Measurements from ENCODE around the gene FAM149B1. TPM values are rescaled to one million over a fixed set of nuclear protein-coding genes. Genes with fewer than 3 reads are reported as not detected.

FAM149B1 gene
- total RNA-seq, 2 experiments from 2014 or later = 13.3 to 13.7 TPM

DNA sequence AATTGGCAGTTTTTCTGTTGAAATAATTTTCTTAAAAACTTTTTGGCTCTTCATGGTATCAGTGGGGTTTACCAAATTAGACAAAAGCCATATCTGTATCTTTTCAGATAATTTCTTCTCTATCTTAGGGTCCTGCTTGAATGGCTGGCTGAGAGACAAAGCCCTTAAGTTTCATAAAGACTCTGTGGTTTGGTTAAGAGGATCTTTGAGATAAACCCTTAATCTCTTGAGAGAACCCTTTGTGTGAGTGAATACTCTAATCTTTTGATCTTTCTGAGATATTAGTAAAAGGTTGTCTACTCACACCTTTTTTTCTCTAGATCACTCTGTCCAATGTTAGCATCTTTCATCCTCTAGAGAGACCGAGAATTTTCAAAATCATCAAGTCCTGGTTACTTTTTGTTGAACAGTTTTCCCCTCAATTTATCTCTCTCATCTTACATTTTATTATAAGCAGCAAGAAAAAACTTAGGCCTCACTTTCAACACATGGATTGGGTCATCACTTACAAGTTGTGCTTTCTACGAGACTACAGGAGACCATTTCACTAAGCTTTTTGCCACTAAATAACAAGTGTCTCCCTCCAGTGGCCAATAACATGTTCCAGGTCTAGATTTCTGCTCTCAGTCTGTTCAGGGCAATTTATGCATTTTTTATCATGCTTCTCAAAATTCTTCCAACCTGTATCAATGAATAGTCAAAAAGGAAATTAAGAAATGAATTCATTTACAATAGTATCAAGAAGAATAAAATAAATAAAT, 50.7 kb downstream of the FAM149B1 start:
- Mint-ChIP-seq H3K27ac (no peak overlapping the region), H3K4me3 (no peak overlapping the region), H3K36me3 (ENCODE audit: low read depth) (peaks cover 24% of the 10 kb centered on the region)

DNA sequence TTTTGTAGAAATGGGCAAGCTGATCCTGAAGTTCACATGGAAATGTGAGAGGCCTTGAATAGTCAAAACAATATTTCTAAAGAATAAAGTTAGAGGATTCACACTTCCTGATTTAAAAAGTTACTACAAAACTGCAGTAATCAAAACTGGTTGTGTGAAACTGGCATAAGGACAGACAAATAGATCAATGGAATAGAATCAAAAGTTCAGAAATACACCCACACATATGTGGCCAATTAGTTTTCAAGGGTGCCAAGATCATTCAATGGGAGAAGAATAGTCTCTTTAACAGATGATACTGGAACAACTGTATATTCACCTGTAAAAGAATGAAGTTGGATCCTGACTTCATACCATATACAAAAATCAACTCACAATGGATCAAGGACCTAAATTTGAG, 51.5 kb downstream of the FAM149B1 start:
- H3K4me3 Mint-ChIP-seq = no peak overlapping the region
- H3K36me3 Mint-ChIP-seq (ENCODE audit: low read depth) = peaks cover 18% of the 10 kb centered on the region
- DNase-seq = no peak
- no peaks in the 10 kb centered on the region for H3K27me3 Mint-ChIP-seq (ENCODE audit: low read depth)
- intact Hi-C loops (cut with micrococcal nuclease) = no loop called here
- no peaks in the 10 kb centered on the region for H3K9me3 Mint-ChIP-seq
- H3K4me1 Mint-ChIP-seq (ENCODE audit: low read depth) = no peaks in the 10 kb centered on the region
- H3K27ac Mint-ChIP-seq = no peak overlapping the region
- CTCF ChIA-PET = no interaction called here

More for the DNA sequence above, 50.7 kb downstream of the FAM149B1 start:
- H3K27me3 Mint-ChIP-seq (ENCODE audit: low read depth) = no peaks in the 10 kb centered on the region
- CTCF ChIA-PET = interaction anchor here (0.6 to 0.7 kb wide), 2 partner anchors 295 to 1030 kb away, joined by 3 to 5 read pairs; no protein-coding TSS in a partner anchor
- H3K9me3 Mint-ChIP-seq = no peaks in the 10 kb centered on the region
- no peak for DNase-seq
- intact Hi-C loops (cut with micrococcal nuclease) = no loop called here
- H3K4me1 Mint-ChIP-seq (ENCODE audit: low read depth) = no peaks in the 10 kb centered on the region

DNA sequence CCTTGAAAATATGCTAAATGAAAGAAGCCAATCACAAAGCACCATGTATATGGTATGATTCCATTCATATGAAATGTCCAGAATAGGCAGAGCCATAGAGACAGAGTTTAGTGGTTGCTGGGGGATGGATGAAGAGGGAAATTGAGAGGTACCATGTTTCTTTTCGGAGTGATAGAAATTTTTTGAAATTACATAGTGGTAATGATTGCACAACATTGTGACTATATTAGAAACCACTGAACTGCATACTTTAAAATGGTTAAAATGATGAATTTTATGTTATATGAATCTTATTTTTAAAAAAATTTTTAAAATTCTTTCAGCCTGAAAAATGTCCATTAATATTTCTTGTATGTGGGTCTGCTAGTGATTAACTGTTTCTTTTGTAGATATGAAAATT, 53.1 kb downstream of the FAM149B1 start:
- no peak overlapping the region for H3K4me3 Mint-ChIP-seq
- H3K27me3 Mint-ChIP-seq (ENCODE audit: low read depth) = no peaks in the 10 kb centered on the region
- no peaks in the 10 kb centered on the region for H3K4me1 Mint-ChIP-seq (ENCODE audit: low read depth)
- no peak overlapping the region for H3K27ac Mint-ChIP-seq
- no peaks in the 10 kb centered on the region for H3K9me3 Mint-ChIP-seq
- CTCF ChIA-PET = no interaction called here
- no peak for DNase-seq
- intact Hi-C loops (cut with micrococcal nuclease) = no loop called here
- H3K36me3 Mint-ChIP-seq (ENCODE audit: low read depth) = peaks cover 11% of the 10 kb centered on the region

GRCh38 chr10:73225518-73225917, 57.6 kb downstream of the FAM149B1 start:
- H3K36me3 Mint-ChIP-seq (ENCODE audit: low read depth) = no peaks in the 10 kb centered on the region
- intact Hi-C loops (cut with micrococcal nuclease) = no loop called here
- no peaks in the 10 kb centered on the region for H3K27me3 Mint-ChIP-seq (ENCODE audit: low read depth)

GRCh38 chr10:73226663-73227062, 58.7 kb downstream of the FAM149B1 start:
- H3K27ac Mint-ChIP-seq = no peak overlapping the region
- intact Hi-C loops (cut with micrococcal nuclease) = no loop called here
- no peaks in the 10 kb centered on the region for H3K4me1 Mint-ChIP-seq (ENCODE audit: low read depth)
- H3K4me3 Mint-ChIP-seq = no peak overlapping the region
- CTCF ChIA-PET = interaction anchor here (1.1 kb wide), 1 partner anchor 13 kb away, joined by 3 read pairs; no protein-coding TSS in a partner anchor
- H3K36me3 Mint-ChIP-seq (ENCODE audit: low read depth) = peaks cover 5% of the 10 kb centered on the region
- DNase-seq = no peak
- no peaks in the 10 kb centered on the region for H3K9me3 Mint-ChIP-seq
- no peaks in the 10 kb centered on the region for H3K27me3 Mint-ChIP-seq (ENCODE audit: low read depth)

More at GRCh38 chr10:73225518-73225917, 57.6 kb downstream of the FAM149B1 start:
- no peaks in the 10 kb centered on the region for H3K9me3 Mint-ChIP-seq
- no peak overlapping the region for H3K27ac Mint-ChIP-seq
- no peak for DNase-seq
- CTCF ChIA-PET = no interaction called here
- no peaks in the 10 kb centered on the region for H3K4me1 Mint-ChIP-seq (ENCODE audit: low read depth)
- no peak overlapping the region for H3K4me3 Mint-ChIP-seq

- no peak overlapping the region for H3K4me3 Mint-ChIP-seq
- peaks cover 10% of the 10 kb centered on the region for H3K36me3 Mint-ChIP-seq (ENCODE audit: low read depth)
- H3K9me3 Mint-ChIP-seq = no peaks in the 10 kb centered on the region
- no peak overlapping the region for H3K27ac Mint-ChIP-seq
- H3K4me1 Mint-ChIP-seq (ENCODE audit: low read depth) = no peaks in the 10 kb centered on the region
- CTCF ChIA-PET = no interaction called here
- intact Hi-C loops (cut with micrococcal nuclease) = no loop called here
- no peak for DNase-seq
- H3K27me3 Mint-ChIP-seq (ENCODE audit: low read depth) = no peaks in the 10 kb centered on the region
These were observed 60.3 kb downstream of the FAM149B1 start for GRCh38 chr10:73228247-73228646.

- Mint-ChIP-seq H3K27ac (no peak overlapping the region), H3K36me3 (ENCODE audit: low read depth) (peaks cover 14% of the 10 kb centered on the region), H3K27me3 (ENCODE audit: low read depth) (no peaks in the 10 kb centered on the region), H3K4me3 (no peak overlapping the region), H3K9me3 (no peaks in the 10 kb centered on the region), H3K4me1 (ENCODE audit: low read depth) (no peaks in the 10 kb centered on the region)
- CTCF ChIA-PET = no interaction called here
- intact Hi-C loops (cut with micrococcal nuclease) = no loop called here
- DNase-seq = no peak
These were observed 61.6 kb downstream of the FAM149B1 start for GRCh38 chr10:73229567-73229966.

DNA sequence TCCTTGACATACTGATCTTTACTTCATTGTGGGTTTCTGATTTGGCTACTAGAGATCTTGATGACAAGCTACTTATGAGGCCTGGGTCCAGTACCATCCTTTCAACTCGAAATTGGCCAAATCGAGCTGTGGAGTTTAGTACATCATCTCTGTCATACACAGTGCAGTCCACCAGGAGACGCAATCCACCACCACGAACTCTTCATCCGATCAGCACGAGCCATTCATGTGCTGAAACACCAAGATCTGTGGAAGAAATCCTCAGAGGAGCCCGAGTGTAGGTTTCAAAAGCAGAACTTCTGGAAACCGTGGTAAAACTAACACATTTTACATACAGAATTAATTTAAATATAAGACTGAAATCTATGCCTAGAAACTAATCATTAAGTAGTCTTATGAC, 65.0 kb downstream of the FAM149B1 start:
- Mint-ChIP-seq H3K4me3 (no peak overlapping the region), H3K27me3 (ENCODE audit: low read depth) (no peaks in the 10 kb centered on the region), H3K4me1 (ENCODE audit: low read depth) (no peaks in the 10 kb centered on the region), H3K9me3 (no peaks in the 10 kb centered on the region), H3K27ac (peak overlapping the region; percentile 5), H3K36me3 (ENCODE audit: low read depth) (peaks cover 17% of the 10 kb centered on the region)
- CTCF ChIA-PET = interaction anchor here (0.7 kb wide), 1 partner anchor 14 kb away, joined by 3 read pairs; the partner anchor contains the start of gene DNAJC9
- DNase-seq = no peak
- intact Hi-C loops (cut with micrococcal nuclease) = no loop called here

DNA sequence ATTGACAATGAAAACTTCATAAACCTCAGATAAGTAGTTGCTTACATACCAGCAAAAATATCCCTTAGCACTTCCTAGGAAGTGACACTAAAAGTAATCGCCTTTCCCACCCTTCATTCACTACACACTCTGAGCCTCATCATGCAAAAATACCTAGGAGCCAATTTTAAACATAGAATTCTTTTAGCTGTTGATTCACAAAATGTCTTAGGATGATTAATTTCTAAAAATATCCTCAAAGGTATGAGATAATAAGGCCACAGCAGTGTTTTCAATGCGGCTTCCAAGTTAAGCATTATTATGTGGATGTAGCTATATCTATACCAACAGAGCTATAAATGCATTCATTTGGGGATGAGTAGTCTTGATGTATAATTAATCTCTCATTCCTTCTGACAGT, 66.0 kb downstream of the FAM149B1 start:
- H3K27me3 Mint-ChIP-seq (ENCODE audit: low read depth) = no peaks in the 10 kb centered on the region
- CTCF ChIA-PET = no interaction called here
- H3K9me3 Mint-ChIP-seq = no peaks in the 10 kb centered on the region
- H3K4me1 Mint-ChIP-seq (ENCODE audit: low read depth) = no peaks in the 10 kb centered on the region
- H3K27ac Mint-ChIP-seq = no peak overlapping the region
- peaks cover 19% of the 10 kb centered on the region for H3K36me3 Mint-ChIP-seq (ENCODE audit: low read depth)
- H3K4me3 Mint-ChIP-seq = no peak overlapping the region
- intact Hi-C loops (cut with micrococcal nuclease) = no loop called here
- no peak for DNase-seq

GRCh38 chr10:73234695-73235094, 66.8 kb downstream of the FAM149B1 start:
- DNase-seq = no peak
- Mint-ChIP-seq H3K9me3 (no peaks in the 10 kb centered on the region), H3K27me3 (ENCODE audit: low read depth) (no peaks in the 10 kb centered on the region), H3K4me1 (ENCODE audit: low read depth) (no peaks in the 10 kb centered on the region), H3K4me3 (no peak overlapping the region), H3K36me3 (ENCODE audit: low read depth) (peaks cover 22% of the 10 kb centered on the region), H3K27ac (no peak overlapping the region)
- CTCF ChIA-PET = no interaction called here
- intact Hi-C loops (cut with micrococcal nuclease) = no loop called here

GRCh38 chr10:73238990-73239566, 71.2 kb downstream of the FAM149B1 start:
- H3K36me3 Mint-ChIP-seq (ENCODE audit: low read depth) = peaks cover 39% of the 10 kb centered on the region
- H3K27me3 Mint-ChIP-seq (ENCODE audit: low read depth) = no peaks in the 10 kb centered on the region
- intact Hi-C loops (cut with micrococcal nuclease) = no loop called here
- CTCF ChIA-PET = interaction anchor here (0.9 kb wide), 1 partner anchor 79 kb away, joined by 4 read pairs; no protein-coding TSS in a partner anchor
- peaks cover 15% of the 10 kb centered on the region for H3K4me1 Mint-ChIP-seq (ENCODE audit: low read depth)
- H3K4me3 Mint-ChIP-seq = no peak overlapping the region
- no peaks in the 10 kb centered on the region for H3K9me3 Mint-ChIP-seq
- no peak for DNase-seq
- H3K27ac Mint-ChIP-seq = no peak overlapping the region

DNA sequence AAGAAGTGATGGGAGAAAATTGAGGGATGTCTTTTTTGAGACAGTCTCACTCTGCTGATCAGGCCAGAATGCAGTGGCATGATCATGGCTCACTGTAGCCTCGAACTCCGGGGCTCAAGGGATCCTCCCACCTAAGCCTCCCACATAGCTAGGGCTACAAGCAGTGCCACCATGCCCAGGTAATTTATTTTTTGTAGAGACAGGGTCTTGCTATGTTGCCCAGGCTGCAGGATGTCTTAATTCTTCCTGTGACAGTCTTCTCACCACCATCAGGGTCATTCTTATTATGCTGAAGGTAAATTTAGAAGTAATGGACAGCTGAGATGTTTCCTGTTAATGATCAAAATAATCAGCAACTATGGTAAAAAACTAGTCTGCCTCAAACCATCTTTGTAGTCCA, 72.0 kb downstream of the FAM149B1 start:
- H3K4me3 Mint-ChIP-seq = no peak overlapping the region
- no peak overlapping the region for H3K27ac Mint-ChIP-seq
- H3K36me3 Mint-ChIP-seq (ENCODE audit: low read depth) = peaks cover 42% of the 10 kb centered on the region
- no peaks in the 10 kb centered on the region for H3K9me3 Mint-ChIP-seq
- H3K27me3 Mint-ChIP-seq (ENCODE audit: low read depth) = no peaks in the 10 kb centered on the region
- CTCF ChIA-PET = interaction anchor here (0.9 kb wide), 1 partner anchor 80 kb away, joined by 4 read pairs; no protein-coding TSS in a partner anchor
- H3K4me1 Mint-ChIP-seq (ENCODE audit: low read depth) = peaks cover 23% of the 10 kb centered on the region
- intact Hi-C loops (cut with micrococcal nuclease) = no loop called here
- no peak for DNase-seq
